Measurements from ENCODE around the gene CADPS. TPM values are rescaled to one million over a fixed set of nuclear protein-coding genes. Genes with fewer than 3 reads are reported as not detected.

The CADPS gene
- total and polyA plus RNA-seq, 10 donors: 0.16 to 3.6 (median 0.40) TPM

GRCh38 chr3:62777674-62778073 lies 97.5 kb downstream of the CADPS start:
- intact Hi-C loops (cut with DNase I; ENCODE audit: low total_unique reads): no loop called here
- WGBS, 5 donors: 84 to 94% (median 90%) methylated on average over 4 of the region's 4 CpGs
- H3K4me3 ChIP-seq: no peak overlapping the region

GRCh38 chr3:62777130-62777529 lies 98.1 kb downstream of the CADPS start:
- H3K4me3 ChIP-seq: no peak overlapping the region
- no peaks in the 10 kb centered on the region for H3K9me3 ChIP-seq
- no peak overlapping the region for H3K27ac ChIP-seq
- H3K4me1 ChIP-seq: no peaks in the 10 kb centered on the region
- H3K27me3 ChIP-seq (replicated peaks in 1 of 7): no peaks in the 10 kb centered on the region
- no peak for TF ChIP-seq POLR2AphosphoS5 (IDR thresholded peaks at IDR 0.05)
- TF ChIP-seq, protein P1, sequence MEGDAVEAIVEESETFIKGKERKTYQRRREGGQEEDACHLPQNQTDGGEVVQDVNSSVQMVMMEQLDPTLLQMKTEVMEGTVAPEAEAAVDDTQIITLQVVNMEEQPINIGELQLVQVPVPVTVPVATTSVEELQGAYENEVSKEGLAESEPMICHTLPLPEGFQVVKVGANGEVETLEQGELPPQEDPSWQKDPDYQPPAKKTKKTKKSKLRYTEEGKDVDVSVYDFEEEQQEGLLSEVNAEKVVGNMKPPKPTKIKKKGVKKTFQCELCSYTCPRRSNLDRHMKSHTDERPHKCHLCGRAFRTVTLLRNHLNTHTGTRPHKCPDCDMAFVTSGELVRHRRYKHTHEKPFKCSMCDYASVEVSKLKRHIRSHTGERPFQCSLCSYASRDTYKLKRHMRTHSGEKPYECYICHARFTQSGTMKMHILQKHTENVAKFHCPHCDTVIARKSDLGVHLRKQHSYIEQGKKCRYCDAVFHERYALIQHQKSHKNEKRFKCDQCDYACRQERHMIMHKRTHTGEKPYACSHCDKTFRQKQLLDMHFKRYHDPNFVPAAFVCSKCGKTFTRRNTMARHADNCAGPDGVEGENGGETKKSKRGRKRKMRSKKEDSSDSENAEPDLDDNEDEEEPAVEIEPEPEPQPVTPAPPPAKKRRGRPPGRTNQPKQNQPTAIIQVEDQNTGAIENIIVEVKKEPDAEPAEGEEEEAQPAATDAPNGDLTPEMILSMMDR (IDR thresholded peaks at IDR 0.05 in 8 of 11, conservative IDR thresholded peaks at IDR 0.05 in 3 of 11): no peak
- no peak for TF ChIP-seq POLR2A (IDR thresholded peaks at IDR 0.05)
- DNase-seq: no peak
- 78 to 89% (median 81%) methylated on average over 3 of the region's 3 CpGs for WGBS, 5 donors
- no peaks in the 10 kb centered on the region for H3K36me3 ChIP-seq
- intact Hi-C loops (cut with DNase I; ENCODE audit: low total_unique reads): no loop called here

More at GRCh38 chr3:62777674-62778073, 97.5 kb downstream of the CADPS start:
- H3K9me3 ChIP-seq: no peaks in the 10 kb centered on the region
- no peak for DNase-seq
- no peaks in the 10 kb centered on the region for H3K27me3 ChIP-seq (replicated peaks in 1 of 7)
- no peak overlapping the region for H3K27ac ChIP-seq
- no peak for TF ChIP-seq POLR2A (IDR thresholded peaks at IDR 0.05)
- TF ChIP-seq, protein P1 (IDR thresholded peaks at IDR 0.05 in 8 of 11, conservative IDR thresholded peaks at IDR 0.05 in 3 of 11): no peak
- TF ChIP-seq POLR2AphosphoS5 (IDR thresholded peaks at IDR 0.05): no peak
- H3K4me1 ChIP-seq: no peaks in the 10 kb centered on the region
- no peaks in the 10 kb centered on the region for H3K36me3 ChIP-seq

DNA sequence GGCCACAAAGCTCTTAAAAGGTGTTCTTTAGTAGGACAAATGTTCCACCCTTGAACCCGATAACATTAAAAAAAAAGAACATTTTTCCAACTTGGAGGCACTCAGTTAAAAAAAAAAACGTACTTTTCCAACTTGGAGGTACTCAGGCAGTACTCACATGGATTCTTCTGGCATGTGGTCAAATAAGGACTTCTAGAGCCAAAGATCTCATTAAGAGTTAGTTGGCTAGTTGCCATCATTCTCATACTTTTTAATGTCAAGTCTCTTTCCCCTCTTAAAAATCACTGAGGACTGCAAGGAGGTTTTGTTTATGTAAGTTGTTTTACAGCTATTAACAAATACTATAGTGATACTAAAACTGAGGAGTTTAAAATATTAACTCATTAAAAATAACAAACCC lies 101.0 kb downstream of the CADPS start:
- no peaks in the 10 kb centered on the region for H3K4me1 ChIP-seq
- H3K27ac ChIP-seq: no peak overlapping the region
- no peak overlapping the region for H3K4me3 ChIP-seq
- no peaks in the 10 kb centered on the region for H3K27me3 ChIP-seq (replicated peaks in 1 of 7)
- TF ChIP-seq POLR2AphosphoS5 (IDR thresholded peaks at IDR 0.05): no peak
- TF ChIP-seq POLR2A (IDR thresholded peaks at IDR 0.05): no peak
- TF ChIP-seq, protein P1 (IDR thresholded peaks at IDR 0.05 in 8 of 11, conservative IDR thresholded peaks at IDR 0.05 in 3 of 11): no peak
- 53 to 68% (median 65%) methylated on average over 2 of the region's 2 CpGs for WGBS, 5 donors
- no peak for DNase-seq
- intact Hi-C loops (cut with DNase I; ENCODE audit: low total_unique reads): no loop called here
- H3K36me3 ChIP-seq: no peaks in the 10 kb centered on the region
- no peaks in the 10 kb centered on the region for H3K9me3 ChIP-seq

GRCh38 chr3:62771331-62772072 lies 103.7 kb downstream of the CADPS start:
- WGBS, 5 donors: 78 to 83% (median 81%) methylated on average over 7 of the region's 7 CpGs
- Histone ChIP-seq H3K4me1 (no peaks in the 10 kb centered on the region), H3K36me3 (no peaks in the 10 kb centered on the region), H3K9me3 (no peaks in the 10 kb centered on the region), H3K27ac (no peak overlapping the region), H3K4me3 (no peak overlapping the region), H3K27me3 (replicated peaks in 1 of 7) (no peaks in the 10 kb centered on the region)
- TF ChIP-seq, protein P1 (IDR thresholded peaks at IDR 0.05 in 8 of 11, conservative IDR thresholded peaks at IDR 0.05 in 3 of 11): no peak
- TF ChIP-seq POLR2A (IDR thresholded peaks at IDR 0.05) (no peak), POLR2AphosphoS5 (IDR thresholded peaks at IDR 0.05) (no peak)
- intact Hi-C loops (cut with DNase I; ENCODE audit: low total_unique reads): no loop called here
- no peak for DNase-seq
